Endothelial cell of umbilical vein (primary cell): Measurements from ENCODE around the gene IBA57.

Experiments used
- CTCF ChIP-seq, 2 donors: IDR thresholded peaks; 1 replicate in 1 of 2; 2 replicates in 1 of 2; pipeline ENCODE4 v1.5.1; 2011; ENCODE audit warnings: low read length in 2 of 2, mild to moderate bottlenecking in 2 of 2, moderate library complexity in 2 of 2, control low read depth in 1 of 2, inconsistent platforms in 1 of 2, low read depth in 1 of 2; ENCODE audit not compliant: insufficient read depth in 1 of 2; ENCODE audit errors: extremely low read depth in 1 of 2
- EZH2 ChIP-seq: IDR thresholded peaks from 2 replicates; pipeline ENCODE4 v1.6.1; 2012; ENCODE audit warnings: borderline replicate concordance, low read depth, mild to moderate bottlenecking, moderate library complexity, low read length, inconsistent platforms; ENCODE audit not compliant: severe bottlenecking
- JUN ChIP-seq: IDR thresholded peaks from 2 replicates; pipeline ENCODE4 v1.6.1; 2011; ENCODE audit warnings: borderline replicate concordance, low read depth; ENCODE audit not compliant: insufficient read length, insufficient read depth
- MAX ChIP-seq: IDR thresholded peaks from 2 replicates; pipeline ENCODE4 v1.6.1; 2011; ENCODE audit not compliant: insufficient read depth, insufficient read length
- MYC ChIP-seq: IDR thresholded peaks from one replicate; pipeline ENCODE4 v1.6.1; 2011; ENCODE audit warnings: mild to moderate bottlenecking, low read depth, low read length
- POLR2A ChIP-seq: IDR thresholded peaks from 2 replicates; pipeline ENCODE4 v1.6.1; 2012; ENCODE audit warnings: low read depth, mild to moderate bottlenecking, control low read depth, low read length
- POLR2AphosphoS5 ChIP-seq: IDR thresholded peaks from 2 replicates; pipeline ENCODE4 v1.6.1; 2012; ENCODE audit warnings: low read depth, mild to moderate bottlenecking, control low read depth, low read length, moderate library complexity; ENCODE audit not compliant: insufficient read depth

- no peak for TF ChIP-seq MYC
- TF ChIP-seq CTCF (IDR thresholded peaks at IDR 0.05; ENCODE audit: extremely low read depth in 1 of 2, insufficient read depth in 1 of 2, low read depth in 1 of 2, low read length in 2 of 2): no peak
- no peak for TF ChIP-seq POLR2AphosphoS5
- TF ChIP-seq MAX: no peak
- no peak for TF ChIP-seq POLR2A
- TF ChIP-seq EZH2: no peak
- TF ChIP-seq JUN: no peak
These were observed 41.8 kb downstream of the IBA57 start for GRCh38 chr1:228207381-228207810.
